Measurements from ENCODE around the gene USP35.

USP35 gene

GRCh38 chr11:78188286-78189173, at the start of gene USP35, which contains the start of gene KCTD21:
Gene USP35, plus strand, starts transcription at chr11:78188919. Its CDS starts 7,327 bp downstream, at chr11:78196246.
Gene KCTD21, minus strand, starts transcription at chr11:78188626. Its CDS starts 14,072 bp downstream, at chr11:78174554.
- DNase-seq: peak; percentile 92

GRCh38 chr11:78139422-78140391, 49.0 kb upstream of the USP35 start, which contains the start of gene ALG8:
Gene ALG8, minus strand, starts transcription at chr11:78139626. Its CDS starts 38 bp downstream, at chr11:78139588.
- peak; percentile 96 for DNase-seq

GRCh38 chr11:78140392-78141077, 48.2 kb upstream of the USP35 start:
- DNase-seq: no peak

GRCh38 chr11:78145511-78146025, 43.2 kb upstream of the USP35 start:
- no peak for DNase-seq

- peak; percentile 42 for DNase-seq
Measured at GRCh38 chr11:78147807-78148206, 40.9 kb upstream of the USP35 start.

- no peak for DNase-seq
Measured at GRCh38 chr11:78149646-78150045, 39.1 kb upstream of the USP35 start.

- DNase-seq: no peak
Measured at GRCh38 chr11:78150346-78150745, 38.4 kb upstream of the USP35 start.

GRCh38 chr11:78150754-78151153, 38.0 kb upstream of the USP35 start:
- DNase-seq: no peak

GRCh38 chr11:78151804-78152203, 36.9 kb upstream of the USP35 start:
- no peak for DNase-seq

- DNase-seq: no peak
Measured at GRCh38 chr11:78156127-78156844, 32.4 kb upstream of the USP35 start.

GRCh38 chr11:78158987-78159652, 29.6 kb upstream of the USP35 start:
- no peak for DNase-seq

- no peak for DNase-seq
Measured at GRCh38 chr11:78160557-78160956, 28.2 kb upstream of the USP35 start.

GRCh38 chr11:78161346-78161745, 27.4 kb upstream of the USP35 start:
- DNase-seq: no peak

- DNase-seq: no peak
Measured at GRCh38 chr11:78161962-78162371, 26.8 kb upstream of the USP35 start.

- no peak for DNase-seq
Measured at GRCh38 chr11:78163828-78164227, 24.9 kb upstream of the USP35 start.

- no peak for DNase-seq
Measured at GRCh38 chr11:78164471-78164870, 24.2 kb upstream of the USP35 start.

GRCh38 chr11:78166855-78167469, 21.8 kb upstream of the USP35 start:
- DNase-seq: no peak

GRCh38 chr11:78168539-78169477, 19.9 kb upstream of the USP35 start:
- DNase-seq: no peak

- no peak for DNase-seq
Measured at GRCh38 chr11:78170413-78170812, 18.3 kb upstream of the USP35 start.

All from DMS79 (cell line).